T-helper 1 cell treated with Interleukin-12 subunit alpha and Interleukin-12 subunit beta and Interleukin-4 antibody, amounts not matched to agents 30 ng/mL and 1 ng/mL, for 36 hours (primary cell): ENCODE measurements around the gene CFL1. TPM values are rescaled to one million over a fixed set of nuclear protein-coding genes. Genes with fewer than 3 reads are reported as not detected.
"Not testable (repeated sequence)": the region's sequence is repeated elsewhere in the genome, so short reads cannot be mapped to it uniquely, and the experiment has no call there.

Source experiments
- intact Hi-C: fragments of 100-400 bp; cut with micrococcal nuclease; formaldehyde crosslinking; loops from one replicate; pipeline ENCODE4 v1.15.1; 2024
- total RNA-seq: library from RNA; stranded (reverse); gene quantifications from 2 replicates; pipeline ENCODE4 v1.2.3, GENCODE V29; 2022

CFL1 gene
- total RNA-seq, result 1,611 and 1,643 TPM in 2 replicates

GRCh38 chr11:65857853-65858680, at the start of gene CFL1:
Gene CFL1 (minus strand): TSS chr11:65858180. CDS start chr11:65858099, 81 bp downstream.
- intact Hi-C loops, result loop anchor here (1.0 to 2.0 kb wide), 10 partner anchors 25 to 759 kb away; partner anchors contain the start of genes BANF1, EIF1AD, PCNX3 and RAB1B

GRCh38 chr11:65906602-65907001, 48.6 kb upstream of the CFL1 start:
- intact Hi-C loops, result no loop called here

GRCh38 chr11:65903715-65904114, 45.7 kb upstream of the CFL1 start:
- intact Hi-C loops, result no loop called here

- intact Hi-C loops, result no loop called here
These were observed 45.1 kb upstream of the CFL1 start for GRCh38 chr11:65903068-65903481.

- intact Hi-C loops, result loop anchor here (1.0 kb wide), 7 partner anchors 8 to 181 kb away; partner anchors contain the start of genes C11orf68, CCDC85B, DRAP1 and RNASEH2C
These were observed 42.9 kb upstream of the CFL1 start for GRCh38 chr11:65900899-65901180.

GRCh38 chr11:65900125-65900898, 42.3 kb upstream of the CFL1 start, which contains the start of gene FOSL1:
Gene FOSL1 (minus strand): TSS chr11:65900388. CDS start chr11:65900339, 49 bp downstream.
- intact Hi-C loops, result loop anchor here (1.0 kb wide), 7 partner anchors 9 to 180 kb away; partner anchors contain the start of genes C11orf68, CCDC85B, DRAP1 and RNASEH2C

GRCh38 chr11:65899356-65900124, 41.6 kb upstream of the CFL1 start:
- intact Hi-C loops, result loop anchor here (1.0 kb wide), 7 partner anchors 9 to 179 kb away; partner anchors contain the start of genes C11orf68, CCDC85B, DRAP1 and RNASEH2C

GRCh38 chr11:65898656-65899355, 40.8 kb upstream of the CFL1 start:
- intact Hi-C loops, result no loop called here

GRCh38 chr11:65897020-65897471, 39.1 kb upstream of the CFL1 start:
- intact Hi-C loops, result no loop called here

GRCh38 chr11:65896034-65896999, 38.3 kb upstream of the CFL1 start:
- intact Hi-C loops, result no loop called here

- intact Hi-C loops, result no loop called here
These were observed 37.6 kb upstream of the CFL1 start for GRCh38 chr11:65895482-65895981.

GRCh38 chr11:65894034-65894591, 36.1 kb upstream of the CFL1 start:
- intact Hi-C loops, result loop anchor here (1.0 kb wide), 1 partner anchor 62 kb away; no protein-coding TSS in a partner anchor

- intact Hi-C loops, result no loop called here
These were observed 34.8 kb upstream of the CFL1 start for GRCh38 chr11:65892661-65893317.

GRCh38 chr11:65892137-65892540, 34.2 kb upstream of the CFL1 start:
- intact Hi-C loops, result not testable (repeated sequence)

- intact Hi-C loops, result no loop called here
These were observed 33.5 kb upstream of the CFL1 start for GRCh38 chr11:65891219-65892136.

GRCh38 chr11:65890324-65891218, 32.6 kb upstream of the CFL1 start, which contains the start of gene CCDC85B:
Gene CCDC85B (plus strand): TSS chr11:65890673. CDS start chr11:65890784, 111 bp downstream.
- intact Hi-C loops, result loop anchor here (1.0 kb wide), 7 partner anchors 10 to 162 kb away; partner anchors contain the start of genes C11orf68, DRAP1, FOSL1 and SF3B2
